ENCODE results near the gene TCF3.

The TCF3 gene

DNA sequence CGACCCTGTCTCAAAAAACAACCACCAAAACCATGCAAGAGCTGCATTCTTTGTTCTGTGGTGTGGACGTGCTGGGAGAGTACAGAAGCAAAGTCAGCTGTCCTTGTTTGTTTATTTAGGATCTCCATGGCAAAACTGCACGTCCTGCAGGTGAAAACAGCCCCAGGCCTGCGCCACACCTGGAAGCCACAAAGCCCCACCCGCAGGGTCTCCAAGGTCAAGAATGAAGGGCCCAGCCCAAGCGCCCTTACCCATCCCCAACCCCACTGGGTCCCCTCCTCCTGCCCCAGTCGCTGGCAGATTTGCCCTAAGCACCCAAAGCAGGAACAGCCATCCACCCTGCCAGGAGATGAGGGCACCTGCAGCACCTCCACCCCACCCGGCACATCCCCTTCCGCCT is 70.2 kb downstream of the TCF3 start:
- no peak overlapping the region for H3K4me3 ChIP-seq (ENCODE audit: low read length)
- no peaks in the 10 kb centered on the region for H3K27me3 ChIP-seq (ENCODE audit: control insufficient read depth, insufficient read depth, low read length)
- H3K9ac ChIP-seq (ENCODE audit: low read length), result no peak overlapping the region
- H3K4me1 ChIP-seq (ENCODE audit: control insufficient read depth, low read depth, low read length), result no peaks in the 10 kb centered on the region
- no peaks in the 10 kb centered on the region for H3K9me3 ChIP-seq (ENCODE audit: control insufficient read depth, low read depth, low read length)
- H3K36me3 ChIP-seq (ENCODE audit: control insufficient read depth, low read depth, low read length), result peaks cover 48% of the 10 kb centered on the region
- H3K27ac ChIP-seq (ENCODE audit: low read length), result no peak overlapping the region

DNA sequence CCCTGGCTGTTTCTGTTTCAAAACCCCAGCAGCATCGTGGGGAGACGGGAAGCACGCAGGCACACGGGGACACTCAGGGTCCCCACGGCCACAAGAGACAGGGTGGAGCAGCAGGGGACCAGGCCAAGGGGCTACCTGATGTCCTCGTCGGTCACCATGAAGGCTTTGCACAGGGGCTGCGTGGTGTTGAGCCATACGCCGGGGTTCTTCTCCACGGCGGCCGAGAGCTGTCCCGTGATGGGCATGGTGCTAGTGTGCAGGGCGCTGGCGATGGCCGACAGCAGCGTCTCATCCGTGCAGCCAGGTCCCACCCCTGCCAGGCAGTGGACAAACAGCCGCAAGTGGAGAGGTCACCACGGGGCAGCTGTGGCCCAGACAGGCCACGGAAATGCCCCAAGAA is 71.5 kb downstream of the TCF3 start:
- Histone ChIP-seq H3K36me3 (ENCODE audit: control insufficient read depth, low read depth, low read length) (peaks cover 45% of the 10 kb centered on the region), H3K4me3 (ENCODE audit: low read length) (no peak overlapping the region), H3K9me3 (ENCODE audit: control insufficient read depth, low read depth, low read length) (no peaks in the 10 kb centered on the region), H3K27ac (ENCODE audit: low read length) (no peak overlapping the region), H3K4me1 (ENCODE audit: control insufficient read depth, low read depth, low read length) (no peaks in the 10 kb centered on the region), H3K9ac (ENCODE audit: low read length) (no peak overlapping the region), H3K27me3 (ENCODE audit: control insufficient read depth, insufficient read depth, low read length) (no peaks in the 10 kb centered on the region)

DNA sequence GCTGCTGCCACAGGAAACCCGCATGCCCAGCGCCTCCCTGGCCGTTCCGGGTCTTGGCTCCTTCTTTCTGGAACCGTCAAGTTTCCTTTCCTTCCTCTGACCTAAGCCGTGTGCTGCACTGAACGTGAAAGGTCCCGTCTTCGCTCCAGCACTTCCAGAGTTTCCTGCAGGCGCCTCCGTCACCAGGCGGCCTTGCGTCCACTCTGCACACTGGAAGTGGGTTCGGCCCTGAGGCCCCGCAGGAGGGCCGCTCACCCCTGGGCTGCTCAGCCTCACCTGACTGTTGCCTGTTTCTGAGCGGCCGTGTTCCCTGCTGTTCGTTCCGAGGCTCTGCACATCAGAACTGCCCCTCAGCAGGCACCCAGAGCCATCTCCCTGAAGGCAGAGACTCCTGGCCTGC is 72.0 kb downstream of the TCF3 start:
- H3K4me1 ChIP-seq (ENCODE audit: control insufficient read depth, low read depth, low read length), result no peaks in the 10 kb centered on the region
- peaks cover 45% of the 10 kb centered on the region for H3K36me3 ChIP-seq (ENCODE audit: control insufficient read depth, low read depth, low read length)
- no peaks in the 10 kb centered on the region for H3K9me3 ChIP-seq (ENCODE audit: control insufficient read depth, low read depth, low read length)
- no peaks in the 10 kb centered on the region for H3K27me3 ChIP-seq (ENCODE audit: control insufficient read depth, insufficient read depth, low read length)
- H3K4me3 ChIP-seq (ENCODE audit: low read length), result no peak overlapping the region
- no peak overlapping the region for H3K27ac ChIP-seq (ENCODE audit: low read length)
- H3K9ac ChIP-seq (ENCODE audit: low read length), result no peak overlapping the region

DNA sequence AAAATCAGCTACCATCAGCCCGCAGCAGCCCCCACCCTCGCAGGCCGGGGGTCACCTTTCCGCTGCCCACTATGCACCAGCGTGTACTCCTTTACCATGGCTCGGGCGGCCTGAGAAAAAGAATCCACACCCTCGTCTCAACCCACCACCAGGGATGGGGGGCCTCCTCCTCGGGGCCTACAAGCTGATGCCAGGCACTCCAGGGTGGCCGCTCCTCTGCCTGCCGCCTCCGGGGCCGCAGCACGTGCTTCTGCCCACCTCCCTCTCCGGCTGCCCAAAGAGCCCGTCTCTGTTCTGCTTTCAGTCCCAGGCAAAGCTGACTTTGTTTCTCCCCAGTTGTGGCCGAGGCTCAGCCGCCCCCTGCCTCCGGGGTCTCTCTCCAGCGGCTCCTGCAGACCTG is 73.2 kb downstream of the TCF3 start:
- H3K36me3 ChIP-seq (ENCODE audit: control insufficient read depth, low read depth, low read length), result peaks cover 45% of the 10 kb centered on the region
- H3K9me3 ChIP-seq (ENCODE audit: control insufficient read depth, low read depth, low read length), result no peaks in the 10 kb centered on the region
- H3K4me3 ChIP-seq (ENCODE audit: low read length), result no peak overlapping the region
- no peak overlapping the region for H3K9ac ChIP-seq (ENCODE audit: low read length)
- H3K27ac ChIP-seq (ENCODE audit: low read length), result no peak overlapping the region
- H3K27me3 ChIP-seq (ENCODE audit: control insufficient read depth, insufficient read depth, low read length), result no peaks in the 10 kb centered on the region
- no peaks in the 10 kb centered on the region for H3K4me1 ChIP-seq (ENCODE audit: control insufficient read depth, low read depth, low read length)

DNA sequence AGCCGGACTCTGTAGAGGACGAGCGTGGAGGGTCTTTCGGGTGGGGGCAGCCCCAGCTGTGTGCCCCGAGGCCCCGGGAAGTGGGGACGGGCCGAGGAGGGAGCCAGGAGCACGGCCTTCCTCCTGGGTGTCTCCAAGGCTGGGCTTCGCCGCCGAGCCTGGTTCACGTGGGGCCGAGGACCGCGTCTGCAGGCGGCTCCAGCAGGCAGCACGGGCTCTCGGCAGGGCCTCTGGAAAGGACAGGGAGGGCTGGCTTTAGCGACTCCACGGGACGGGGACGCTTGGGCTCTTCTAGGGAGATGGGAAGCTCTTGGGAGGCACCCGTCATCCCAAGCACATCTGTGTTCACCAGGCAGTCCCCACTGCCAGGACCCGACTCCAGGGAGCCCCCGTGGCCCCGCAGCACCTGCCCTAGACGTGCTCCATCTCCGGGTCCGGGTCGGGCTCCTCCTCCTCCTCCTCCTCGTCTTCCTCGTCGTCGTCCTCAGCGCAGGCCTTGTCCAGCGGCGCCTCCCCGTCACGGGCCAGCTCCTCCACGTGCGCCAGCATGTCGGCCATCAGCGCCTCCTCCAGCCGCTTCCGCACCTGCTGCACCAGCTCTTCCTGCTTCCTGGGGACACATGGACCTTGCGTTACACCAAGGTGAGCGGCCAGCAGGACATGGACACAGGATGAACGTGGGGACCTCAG is 74.3 kb downstream of the TCF3 start:
- H3K4me1 ChIP-seq (ENCODE audit: control insufficient read depth, low read depth, low read length), result no peaks in the 10 kb centered on the region
- no peak overlapping the region for H3K27ac ChIP-seq (ENCODE audit: low read length)
- no peak overlapping the region for H3K4me3 ChIP-seq (ENCODE audit: low read length)
- H3K9me3 ChIP-seq (ENCODE audit: control insufficient read depth, low read depth, low read length), result no peaks in the 10 kb centered on the region
- H3K36me3 ChIP-seq (ENCODE audit: control insufficient read depth, low read depth, low read length), result peaks cover 36% of the 10 kb centered on the region
- no peaks in the 10 kb centered on the region for H3K27me3 ChIP-seq (ENCODE audit: control insufficient read depth, insufficient read depth, low read length)
- no peak overlapping the region for H3K9ac ChIP-seq (ENCODE audit: low read length)

DNA sequence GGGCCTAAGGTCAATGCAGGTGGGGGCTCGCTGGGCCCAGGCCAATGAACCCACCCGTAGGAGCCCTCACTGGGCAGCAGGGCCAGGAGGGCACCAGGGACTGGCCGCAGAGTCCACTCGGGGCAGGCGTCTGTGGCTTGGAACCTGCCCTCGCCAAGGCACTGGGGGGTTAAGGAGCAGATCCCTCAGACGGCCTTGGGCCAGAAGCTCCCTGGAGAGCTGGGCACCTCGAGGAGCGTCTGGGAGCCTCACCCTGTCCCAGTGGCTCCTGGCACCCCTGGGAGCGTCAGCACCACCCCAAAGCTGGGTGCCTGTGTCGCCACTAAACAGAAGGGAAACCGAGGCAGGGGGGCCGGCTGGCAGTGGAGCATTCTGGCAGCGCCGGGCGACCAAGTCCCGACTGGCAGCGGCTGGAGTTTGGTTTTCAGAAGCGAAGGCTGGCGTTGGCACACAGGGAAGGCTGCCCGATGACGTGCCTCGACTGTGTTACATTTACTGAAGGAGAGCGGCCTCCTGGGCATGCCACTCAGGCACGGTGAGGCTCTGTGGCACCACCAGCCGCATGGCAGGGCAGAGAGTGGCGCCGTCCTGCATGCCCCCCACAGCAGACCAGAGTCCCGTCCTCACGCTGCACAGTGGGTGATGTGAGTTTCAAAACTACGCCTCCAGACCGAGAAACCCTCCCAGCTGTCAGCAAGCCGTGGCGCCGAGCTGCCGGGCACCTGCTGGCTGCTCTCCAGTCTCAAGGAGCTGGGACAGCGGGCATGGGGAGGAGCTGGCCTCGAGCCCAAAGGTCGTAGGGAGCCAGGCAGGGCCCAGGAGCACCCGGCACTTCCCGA is 75.1 kb downstream of the TCF3 start:
- Histone ChIP-seq H3K9ac (ENCODE audit: low read length) (no peak overlapping the region), H3K4me1 (ENCODE audit: control insufficient read depth, low read depth, low read length) (no peaks in the 10 kb centered on the region), H3K4me3 (ENCODE audit: low read length) (no peak overlapping the region), H3K27ac (ENCODE audit: low read length) (no peak overlapping the region), H3K27me3 (ENCODE audit: control insufficient read depth, insufficient read depth, low read length) (no peaks in the 10 kb centered on the region), H3K9me3 (ENCODE audit: control insufficient read depth, low read depth, low read length) (no peaks in the 10 kb centered on the region), H3K36me3 (ENCODE audit: control insufficient read depth, low read depth, low read length) (peaks cover 30% of the 10 kb centered on the region)

DNA sequence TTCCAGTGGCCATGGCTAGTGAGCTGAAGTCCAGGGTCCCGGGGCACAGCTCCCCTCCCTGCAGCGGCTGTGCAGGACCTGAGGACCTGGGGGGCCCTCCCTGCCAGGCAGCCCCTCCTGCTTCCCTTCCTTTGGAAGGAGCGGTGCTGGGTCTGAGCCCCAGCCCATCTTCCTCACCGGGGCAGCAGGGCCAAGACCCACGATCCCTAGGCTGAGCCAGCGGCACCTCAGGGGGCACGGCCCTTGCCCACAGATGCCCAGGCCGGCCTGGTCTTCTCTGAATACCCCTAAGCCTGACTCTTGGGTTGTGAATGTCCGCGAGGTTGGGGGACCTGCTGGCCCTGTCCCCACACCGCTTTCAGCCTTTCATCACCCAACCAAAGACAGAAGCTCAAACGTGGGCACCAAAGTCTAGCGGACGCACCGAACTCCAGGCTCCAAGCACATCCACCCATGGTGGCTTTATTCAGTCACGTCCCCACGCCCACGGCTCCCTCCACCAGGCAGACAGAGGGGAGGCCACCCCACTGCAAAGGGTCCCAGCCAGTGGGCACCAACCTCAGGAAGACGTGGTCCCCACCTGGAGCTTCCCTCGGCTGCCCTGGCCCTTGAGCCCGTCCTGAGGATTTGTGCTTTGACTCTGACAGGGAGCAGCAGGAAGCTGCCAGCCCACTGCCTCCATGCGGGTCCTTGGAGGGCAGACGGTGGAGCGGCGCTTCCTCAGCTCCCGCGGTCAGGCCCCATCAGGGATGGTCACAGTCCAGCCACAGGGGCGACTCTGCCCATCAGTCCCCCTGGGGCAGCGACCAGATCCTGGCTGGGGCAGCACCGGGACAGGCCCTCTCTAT is 75.9 kb downstream of the TCF3 start:
- Histone ChIP-seq H3K27me3 (ENCODE audit: control insufficient read depth, insufficient read depth, low read length) (no peaks in the 10 kb centered on the region), H3K9ac (ENCODE audit: low read length) (no peak overlapping the region), H3K4me3 (ENCODE audit: low read length) (no peak overlapping the region), H3K27ac (ENCODE audit: low read length) (no peak overlapping the region), H3K4me1 (ENCODE audit: control insufficient read depth, low read depth, low read length) (no peaks in the 10 kb centered on the region), H3K9me3 (ENCODE audit: control insufficient read depth, low read depth, low read length) (no peaks in the 10 kb centered on the region), H3K36me3 (ENCODE audit: control insufficient read depth, low read depth, low read length) (peaks cover 24% of the 10 kb centered on the region)

DNA sequence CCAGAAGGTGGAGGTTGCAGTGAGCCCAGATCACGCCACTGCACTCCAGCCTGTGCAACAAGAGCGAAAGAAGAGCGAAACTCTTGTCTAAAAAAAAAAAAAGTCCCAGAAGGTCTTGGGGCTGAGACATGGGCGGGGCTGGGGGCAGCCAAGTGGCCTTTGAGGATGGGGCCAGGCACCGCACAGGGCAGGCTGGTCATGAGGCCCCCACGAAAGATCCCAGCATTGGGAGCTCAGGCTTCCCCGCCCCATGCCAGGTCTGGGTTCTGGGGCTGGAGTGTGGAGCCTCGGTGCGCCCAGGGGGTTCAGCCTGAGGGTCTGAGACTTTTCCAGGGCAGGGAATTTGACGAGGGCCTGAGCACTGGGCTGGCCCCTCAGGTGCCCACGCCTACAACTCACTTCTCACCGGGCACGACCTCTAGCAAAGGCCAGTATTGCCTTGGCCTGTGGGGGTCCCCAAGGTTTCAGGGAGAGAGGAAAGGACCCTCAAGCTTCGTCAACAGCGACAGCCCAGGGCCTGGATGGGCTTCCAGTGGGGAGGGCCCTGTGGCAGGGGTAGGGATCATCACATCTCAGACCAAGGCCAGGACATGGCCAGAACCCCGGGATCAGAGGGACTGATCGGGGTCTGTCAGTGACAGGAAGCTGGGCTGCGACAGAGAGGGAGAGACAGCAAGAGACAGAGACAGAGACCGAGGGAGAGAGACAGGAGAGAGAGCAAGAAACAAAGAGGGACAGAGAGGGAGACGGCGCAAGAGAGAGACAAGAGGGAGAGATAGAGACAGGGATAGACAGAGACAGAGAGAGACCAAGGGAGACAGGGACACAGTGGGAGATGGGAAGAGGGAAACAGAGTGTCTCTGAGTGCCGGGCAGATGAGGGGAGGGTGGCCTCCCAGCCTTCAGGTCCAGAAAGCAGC is 76.8 kb downstream of the TCF3 start:
- H3K4me1 ChIP-seq (ENCODE audit: control insufficient read depth, low read depth, low read length), result no peaks in the 10 kb centered on the region
- H3K9me3 ChIP-seq (ENCODE audit: control insufficient read depth, low read depth, low read length), result no peaks in the 10 kb centered on the region
- H3K4me3 ChIP-seq (ENCODE audit: low read length), result no peak overlapping the region
- H3K27ac ChIP-seq (ENCODE audit: low read length), result no peak overlapping the region
- peaks cover 15% of the 10 kb centered on the region for H3K36me3 ChIP-seq (ENCODE audit: control insufficient read depth, low read depth, low read length)
- no peak overlapping the region for H3K9ac ChIP-seq (ENCODE audit: low read length)
- peaks cover 6% of the 10 kb centered on the region for H3K27me3 ChIP-seq (ENCODE audit: control insufficient read depth, insufficient read depth, low read length)

DNA sequence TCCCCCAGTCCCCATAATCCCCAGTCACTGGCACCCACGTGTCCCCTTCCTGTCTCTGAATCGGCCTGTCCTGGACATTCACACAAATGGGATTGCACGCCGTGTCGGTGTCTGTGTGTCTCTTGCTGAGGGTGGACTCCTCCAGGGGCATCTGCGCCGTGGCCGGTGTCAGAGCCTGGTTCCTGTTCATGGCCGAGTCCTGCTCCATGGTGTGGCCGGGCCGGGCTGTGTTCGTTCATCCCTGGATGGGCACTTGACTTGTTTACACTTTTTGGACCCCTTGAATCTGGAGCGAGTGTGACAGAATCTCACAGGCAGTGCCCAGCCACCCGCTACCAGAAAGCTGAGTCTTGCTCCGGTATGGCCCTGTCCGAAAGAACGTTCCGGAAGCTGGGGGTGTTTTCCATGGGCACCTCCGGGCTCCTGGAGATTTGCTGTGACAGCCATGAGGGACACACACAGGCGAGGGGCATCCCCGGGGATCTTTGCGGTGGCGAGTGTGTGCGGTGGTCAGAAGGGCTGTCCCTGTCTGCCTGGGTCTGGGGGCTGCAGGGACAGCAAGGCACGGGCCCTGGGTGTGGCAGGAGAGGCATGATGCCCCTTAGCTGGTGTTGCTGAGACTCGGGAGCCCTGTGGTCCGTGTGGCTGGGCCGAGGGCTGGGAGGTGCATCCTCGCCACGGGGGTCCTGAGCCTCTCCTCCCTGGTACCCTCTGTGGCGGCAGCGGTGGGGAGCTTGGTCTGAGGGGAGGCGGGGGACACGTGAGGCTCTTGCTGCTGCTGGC is 77.9 kb downstream of the TCF3 start:
- Histone ChIP-seq H3K9me3 (ENCODE audit: control insufficient read depth, low read depth, low read length) (no peaks in the 10 kb centered on the region), H3K4me1 (ENCODE audit: control insufficient read depth, low read depth, low read length) (no peaks in the 10 kb centered on the region), H3K4me3 (ENCODE audit: low read length) (no peak overlapping the region), H3K36me3 (ENCODE audit: control insufficient read depth, low read depth, low read length) (peaks cover 5% of the 10 kb centered on the region), H3K27ac (ENCODE audit: low read length) (no peak overlapping the region), H3K9ac (ENCODE audit: low read length) (no peak overlapping the region), H3K27me3 (ENCODE audit: control insufficient read depth, insufficient read depth, low read length) (peaks cover 17% of the 10 kb centered on the region)

DNA sequence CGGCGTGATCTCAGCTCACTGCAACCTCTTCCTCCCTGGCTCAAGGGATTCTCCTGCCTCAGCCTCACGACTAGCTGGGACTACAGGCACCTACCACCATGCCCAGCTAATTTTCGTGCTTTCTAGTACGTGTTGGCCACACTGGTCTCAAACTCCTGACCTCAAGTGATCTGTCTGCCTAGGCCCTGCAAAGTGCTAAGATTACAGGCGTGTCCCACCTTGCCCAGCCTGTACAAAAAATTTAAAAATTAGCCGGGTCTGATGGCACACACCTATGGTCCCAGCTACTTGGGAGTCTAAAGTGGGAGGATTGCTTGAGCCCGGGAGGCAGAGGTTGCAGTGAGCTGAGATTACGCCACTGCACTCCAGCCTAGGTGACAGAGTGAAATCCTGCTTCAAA is 79.6 kb downstream of the TCF3 start:
- Histone ChIP-seq H3K9ac (ENCODE audit: low read length) (no peak overlapping the region), H3K4me3 (ENCODE audit: low read length) (no peak overlapping the region), H3K9me3 (ENCODE audit: control insufficient read depth, low read depth, low read length) (no peaks in the 10 kb centered on the region), H3K4me1 (ENCODE audit: control insufficient read depth, low read depth, low read length) (no peaks in the 10 kb centered on the region), H3K27me3 (ENCODE audit: control insufficient read depth, insufficient read depth, low read length) (peaks cover 28% of the 10 kb centered on the region), H3K27ac (ENCODE audit: low read length) (no peak overlapping the region), H3K36me3 (ENCODE audit: control insufficient read depth, low read depth, low read length) (no peaks in the 10 kb centered on the region)
